ENCODE measurements around the gene S100B.

Gene S100B

DNA sequence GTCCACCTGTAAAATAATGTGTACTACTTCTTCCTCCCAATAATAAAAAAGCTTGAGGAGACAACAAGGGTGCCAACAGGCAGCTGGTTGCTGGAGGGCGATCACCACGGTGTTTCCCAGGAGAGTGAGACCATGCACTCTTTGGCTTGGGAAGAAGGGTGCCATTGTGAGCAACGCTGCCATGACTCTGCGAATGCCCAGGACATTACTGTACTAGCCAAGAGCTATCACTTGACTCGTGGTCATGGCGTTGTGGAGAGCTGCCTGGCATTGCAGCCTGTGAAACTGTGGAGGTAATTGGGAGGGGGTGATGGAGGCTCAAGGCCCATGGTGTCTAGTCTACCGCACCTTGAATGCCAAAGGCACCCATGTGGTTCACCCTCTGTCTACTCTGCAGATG is 16.0 kb upstream of the S100B start:
- peaks cover 0 to 3% of the 10 kb centered on the region in 2 donors for H3K36me3 Mint-ChIP-seq
- no peak for ATAC-seq (replicated peaks)
- H3K4me1 Mint-ChIP-seq = peaks cover 5 to 16% of the 10 kb centered on the region in 2 donors
- no peak for DNase-seq
- H3K27me3 Mint-ChIP-seq = peaks cover 6 to 30% of the 10 kb centered on the region in 2 donors
- H3K4me3 Mint-ChIP-seq = no peak overlapping the region
- H3K9me3 Mint-ChIP-seq = peaks cover 0 to 8% of the 10 kb centered on the region in 2 donors
- no peak overlapping the region for H3K27ac Mint-ChIP-seq

DNA sequence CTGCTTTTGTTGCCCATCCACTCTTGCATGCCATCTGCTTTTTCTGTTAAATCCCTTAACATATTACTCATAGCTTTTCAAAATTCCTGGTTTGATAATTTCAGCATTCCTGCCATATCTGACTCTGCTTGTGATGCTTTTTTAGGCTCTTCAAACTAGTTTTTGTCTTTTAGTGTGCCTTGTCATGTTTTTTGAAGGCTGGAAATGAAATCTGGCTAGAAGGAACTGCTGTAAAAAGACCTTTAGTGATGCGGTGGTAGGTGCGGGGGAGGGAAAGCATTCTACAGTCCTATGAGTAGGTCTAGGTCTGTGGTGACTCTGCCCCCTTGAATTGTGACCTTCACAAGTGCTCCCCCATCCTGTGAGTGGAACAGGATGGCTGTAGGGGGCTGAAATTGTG is 15.0 kb upstream of the S100B start:
- Mint-ChIP-seq H3K36me3 (no peaks in the 10 kb centered on the region), H3K4me3 (no peak overlapping the region), H3K4me1 (peaks cover 5 to 16% of the 10 kb centered on the region in 2 donors), H3K27me3 (peaks cover 6 to 37% of the 10 kb centered on the region in 2 donors), H3K27ac (no peak overlapping the region), H3K9me3 (peaks cover 0 to 2% of the 10 kb centered on the region in 2 donors)
- DNase-seq (no peak), ATAC-seq (replicated peaks) (no peak)

- DNase-seq = no peak
- peaks cover 0 to 2% of the 10 kb centered on the region in 2 donors for H3K9me3 Mint-ChIP-seq
- H3K36me3 Mint-ChIP-seq = no peaks in the 10 kb centered on the region
- no peak overlapping the region for H3K27ac Mint-ChIP-seq
- H3K27me3 Mint-ChIP-seq = peaks cover 12 to 43% of the 10 kb centered on the region in 2 donors
- ATAC-seq (replicated peaks) = no peak
- H3K4me3 Mint-ChIP-seq = no peak overlapping the region
- peaks cover 5 to 16% of the 10 kb centered on the region in 2 donors for H3K4me1 Mint-ChIP-seq
Observed at GRCh38 chr21:46618738-46619379, 14.0 kb upstream of the S100B start.

- H3K4me1 Mint-ChIP-seq = peaks cover 3 to 11% of the 10 kb centered on the region in 2 donors
- H3K27ac Mint-ChIP-seq = no peak overlapping the region
- ATAC-seq (replicated peaks) (no peak), DNase-seq (no peak)
- no peaks in the 10 kb centered on the region for H3K36me3 Mint-ChIP-seq
- H3K4me3 Mint-ChIP-seq = no peak overlapping the region
- peaks cover 0 to 4% of the 10 kb centered on the region in 2 donors for H3K9me3 Mint-ChIP-seq
- H3K27me3 Mint-ChIP-seq = peaks cover 13 to 45% of the 10 kb centered on the region in 2 donors
Observed at GRCh38 chr21:46617267-46618051, 12.6 kb upstream of the S100B start.

DNA sequence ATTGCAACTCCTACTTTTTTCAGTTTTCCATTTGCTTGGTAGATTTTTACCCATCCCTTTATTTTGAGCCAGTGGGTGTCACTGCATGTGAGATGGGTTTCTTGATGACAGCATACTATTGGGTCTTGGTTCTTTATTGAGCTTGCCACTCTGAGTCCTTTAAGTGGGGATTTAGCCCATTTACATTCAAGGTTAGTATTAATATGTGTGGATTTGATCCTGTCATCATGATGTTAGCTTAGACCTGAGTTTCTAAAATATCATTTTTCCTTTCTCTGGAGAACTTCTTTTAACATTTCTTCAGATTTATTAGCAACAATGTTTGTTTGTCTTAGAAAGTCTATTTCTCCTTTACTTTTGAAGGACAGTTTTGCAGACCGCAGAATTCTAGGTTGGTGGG is 11.8 kb upstream of the S100B start:
- H3K4me1 Mint-ChIP-seq = peaks cover 0 to 3% of the 10 kb centered on the region in 2 donors
- H3K36me3 Mint-ChIP-seq = no peaks in the 10 kb centered on the region
- H3K4me3 Mint-ChIP-seq = no peak overlapping the region
- peaks cover 0 to 6% of the 10 kb centered on the region in 2 donors for H3K9me3 Mint-ChIP-seq
- H3K27me3 Mint-ChIP-seq = peaks cover 13 to 45% of the 10 kb centered on the region in 2 donors
- ATAC-seq (replicated peaks) = no peak
- no peak overlapping the region for H3K27ac Mint-ChIP-seq
- DNase-seq = no peak

DNA sequence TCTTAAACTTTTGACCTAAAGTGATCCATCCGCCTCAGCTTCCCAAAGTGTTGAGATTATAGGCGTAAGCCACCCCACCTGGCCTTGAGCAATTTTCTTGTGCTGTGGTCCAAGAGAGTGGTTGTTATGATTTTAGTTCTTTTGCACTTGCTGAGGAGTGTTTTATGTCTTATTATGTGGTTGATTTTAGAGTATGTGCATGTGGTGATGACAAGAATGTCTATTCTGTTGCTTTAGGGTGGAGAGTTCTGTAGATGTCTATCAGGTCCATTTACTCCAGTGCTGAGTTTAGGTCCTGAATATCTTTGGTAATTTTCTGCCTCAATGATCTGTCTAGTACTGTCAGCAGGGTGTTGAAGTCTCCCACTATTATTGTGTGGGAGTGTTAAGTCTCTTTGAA is 11.2 kb upstream of the S100B start:
- Mint-ChIP-seq H3K27me3 (peaks cover 13 to 45% of the 10 kb centered on the region in 2 donors), H3K27ac (no peak overlapping the region), H3K9me3 (peaks cover 0 to 6% of the 10 kb centered on the region in 2 donors), H3K4me3 (no peak overlapping the region), H3K4me1 (no peaks in the 10 kb centered on the region), H3K36me3 (no peaks in the 10 kb centered on the region)
- ATAC-seq (replicated peaks) (no peak), DNase-seq (no peak)

- no peak overlapping the region for H3K4me3 Mint-ChIP-seq
- H3K27me3 Mint-ChIP-seq = peaks cover 21 to 30% of the 10 kb centered on the region in 2 donors
- H3K9me3 Mint-ChIP-seq = peaks cover 0 to 7% of the 10 kb centered on the region in 2 donors
- H3K4me1 Mint-ChIP-seq = peaks cover 2 to 7% of the 10 kb centered on the region in 2 donors
- peaks cover 0 to 5% of the 10 kb centered on the region in 2 donors for H3K36me3 Mint-ChIP-seq
- DNase-seq = no peak
- no peak overlapping the region for H3K27ac Mint-ChIP-seq
- ATAC-seq (replicated peaks) = no peak
Observed at GRCh38 chr21:46613391-46613790, 8.5 kb upstream of the S100B start.

DNA sequence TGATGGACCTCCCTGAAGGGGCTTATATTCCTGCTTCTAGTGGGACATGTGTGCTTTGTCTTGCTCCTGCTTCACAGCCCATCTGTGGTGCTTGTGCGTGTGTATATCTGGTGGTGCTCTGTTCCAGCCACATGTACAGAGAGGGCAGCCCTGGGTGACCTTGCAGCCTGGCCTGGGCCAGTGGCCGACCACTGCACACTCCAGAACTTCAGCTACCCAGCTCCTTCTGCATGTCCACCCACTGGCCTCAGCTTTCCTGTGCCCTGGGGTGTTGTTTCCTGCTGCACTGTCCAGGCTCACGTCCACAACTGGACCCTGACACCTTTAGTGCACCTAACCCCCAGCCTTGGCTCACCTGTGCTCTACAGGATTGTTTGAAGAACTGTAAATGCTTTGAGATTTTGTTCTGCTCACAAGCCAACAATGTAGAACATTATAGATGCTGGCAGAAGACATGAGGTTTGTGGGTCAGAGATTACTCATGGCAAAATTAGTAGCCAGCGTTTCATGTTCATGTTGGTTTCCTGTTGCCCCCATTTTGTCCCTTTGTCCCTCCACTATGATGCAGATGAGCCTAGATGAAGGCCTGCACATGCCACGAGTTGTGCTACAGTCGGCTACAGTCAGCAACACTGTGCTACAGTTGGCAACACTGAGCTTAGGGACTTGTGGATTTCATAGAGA is 5.3 kb upstream of the S100B start:
- DNase-seq = no peak
- ATAC-seq (replicated peaks) = no peak
- Mint-ChIP-seq H3K27me3 (peaks cover 11 to 22% of the 10 kb centered on the region in 2 donors), H3K4me3 (no peak overlapping the region), H3K36me3 (peaks cover 0 to 5% of the 10 kb centered on the region in 2 donors), H3K27ac (no peak overlapping the region), H3K9me3 (peaks cover 0 to 5% of the 10 kb centered on the region in 2 donors), H3K4me1 (peaks cover 22 to 36% of the 10 kb centered on the region in 2 donors)

- H3K4me3 Mint-ChIP-seq = no peak overlapping the region
- peaks cover 0 to 15% of the 10 kb centered on the region in 2 donors for H3K27me3 Mint-ChIP-seq
- peaks cover 22 to 41% of the 10 kb centered on the region in 2 donors for H3K4me1 Mint-ChIP-seq
- ATAC-seq (replicated peaks) (peak; percentile 35 to 46), DNase-seq (no peak)
- peaks cover 0 to 5% of the 10 kb centered on the region in 2 donors for H3K9me3 Mint-ChIP-seq
- peaks cover 0 to 5% of the 10 kb centered on the region in 2 donors for H3K36me3 Mint-ChIP-seq
- H3K27ac Mint-ChIP-seq = peak overlapping the region; percentile 14
Observed at GRCh38 chr21:46608672-46609111, 3.8 kb upstream of the S100B start.

- H3K36me3 Mint-ChIP-seq = peaks cover 0 to 5% of the 10 kb centered on the region in 2 donors
- H3K4me1 Mint-ChIP-seq = peaks cover 22 to 41% of the 10 kb centered on the region in 2 donors
- ATAC-seq (replicated peaks) (peak; percentile 50 to 65), DNase-seq (no peak)
- H3K27ac Mint-ChIP-seq = peak overlapping the region; percentile 76
- H3K27me3 Mint-ChIP-seq = peaks cover 0 to 15% of the 10 kb centered on the region in 2 donors
- peaks cover 0 to 3% of the 10 kb centered on the region in 2 donors for H3K9me3 Mint-ChIP-seq
- peak overlapping the region in 1 of 2 donors; percentile 62 for H3K4me3 Mint-ChIP-seq
Observed at GRCh38 chr21:46607636-46608035, 2.8 kb upstream of the S100B start.

GRCh38 chr21:46606427-46606813 is 1.5 kb upstream of the S100B start:
- peaks cover 0 to 1% of the 10 kb centered on the region in 2 donors for H3K9me3 Mint-ChIP-seq
- peaks cover 0 to 5% of the 10 kb centered on the region in 2 donors for H3K36me3 Mint-ChIP-seq
- DNase-seq = no peak
- H3K27ac Mint-ChIP-seq = peak overlapping the region; percentile 85
- H3K27me3 Mint-ChIP-seq = peaks cover 0 to 15% of the 10 kb centered on the region in 2 donors
- peak overlapping the region in 1 of 2 donors; percentile 59 for H3K4me3 Mint-ChIP-seq
- ATAC-seq (replicated peaks) = peak; percentile 22 to 31
- peaks cover 22 to 41% of the 10 kb centered on the region in 2 donors for H3K4me1 Mint-ChIP-seq

DNA sequence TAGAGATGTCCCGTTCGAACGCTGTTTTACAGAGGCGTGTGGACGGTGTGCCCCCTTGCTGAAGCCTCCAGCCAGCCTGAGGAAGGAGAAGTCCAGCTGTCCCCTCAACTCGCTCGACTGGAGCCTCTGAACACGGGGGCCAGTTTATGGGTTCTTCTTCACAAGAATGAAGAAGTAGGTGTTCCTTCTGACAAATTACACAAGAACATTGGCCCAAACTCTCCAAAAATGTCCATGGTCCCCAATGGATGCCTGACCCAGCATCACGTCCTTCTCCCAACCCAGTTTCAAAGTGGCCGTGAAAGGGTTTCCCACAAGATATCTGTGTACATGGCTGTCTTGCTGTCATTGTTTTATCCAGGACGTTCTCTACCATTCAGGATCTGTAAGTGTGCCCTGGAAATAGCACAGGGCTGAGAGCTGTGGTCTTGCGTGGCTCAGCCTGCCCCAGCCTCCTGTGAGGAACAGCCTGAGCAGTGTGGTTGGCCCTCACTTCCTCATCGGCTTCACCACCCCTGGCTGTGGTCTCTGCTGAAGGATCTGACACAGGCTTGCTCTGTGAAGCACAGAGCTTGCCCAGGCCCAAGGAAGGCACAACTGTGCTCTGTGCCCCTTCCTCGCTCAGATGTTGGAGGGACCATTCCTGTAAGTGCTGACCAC is 1.0 kb upstream of the S100B start:
- peaks cover 0 to 5% of the 10 kb centered on the region in 2 donors for H3K36me3 Mint-ChIP-seq
- H3K27me3 Mint-ChIP-seq = peaks cover 0 to 15% of the 10 kb centered on the region in 2 donors
- peaks cover 0 to 1% of the 10 kb centered on the region in 2 donors for H3K9me3 Mint-ChIP-seq
- H3K4me1 Mint-ChIP-seq = peaks cover 22 to 41% of the 10 kb centered on the region in 2 donors
- H3K4me3 Mint-ChIP-seq = peak overlapping the region in 1 of 2 donors; percentile 59
- H3K27ac Mint-ChIP-seq = peak overlapping the region; percentile 85
- peak; percentile 93 to 98 for ATAC-seq (replicated peaks)
- DNase-seq = peak; percentile 51

DNA sequence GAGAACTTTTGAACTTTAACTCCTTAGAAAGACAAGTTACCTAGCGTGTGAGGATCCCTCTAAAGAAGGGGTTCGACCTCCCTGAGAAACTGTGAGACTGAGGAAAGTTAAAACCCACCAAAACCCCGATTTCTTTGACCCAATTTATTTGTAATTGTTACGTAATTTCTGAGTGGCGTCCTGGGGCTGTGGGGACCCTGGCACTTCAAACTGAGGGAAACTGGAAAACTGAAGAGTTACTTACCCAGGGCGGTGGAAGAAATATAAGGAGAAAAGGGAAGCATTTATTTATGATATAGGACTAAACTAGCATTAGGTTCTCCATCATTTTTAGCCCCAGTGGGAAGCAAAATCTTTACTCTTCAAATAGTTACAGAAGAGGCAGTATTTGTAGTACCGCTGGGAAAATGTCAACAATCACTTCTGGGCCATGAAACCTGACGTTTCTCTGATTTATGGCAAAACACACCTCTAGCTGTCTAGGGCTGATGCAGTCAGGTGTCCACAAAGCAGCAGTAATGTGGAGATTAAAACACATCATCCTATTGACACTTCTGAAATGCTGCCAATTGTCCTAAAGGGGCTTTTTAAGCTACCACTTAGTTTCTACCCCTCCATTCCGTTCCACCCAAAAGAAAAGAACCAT is 430 bp downstream of the S100B start:
- Mint-ChIP-seq H3K36me3 (no peaks in the 10 kb centered on the region), H3K4me1 (peaks cover 22 to 41% of the 10 kb centered on the region in 2 donors), H3K27me3 (peaks cover 0 to 8% of the 10 kb centered on the region in 2 donors), H3K9me3 (no peaks in the 10 kb centered on the region), H3K27ac (no peak overlapping the region), H3K4me3 (no peak overlapping the region)
- ATAC-seq (replicated peaks) (no peak), DNase-seq (no peak)

All from stimulated activated naive B cell treated with anti-CD40 and anti-IgM and Interleukin-4, amounts not matched to agents 10 μg/mL and 1 μg/mL and 100 μg/mL, for 72 hours (primary cell).